ENCODE measurements around the gene SCN1A. TPM values are rescaled to one million over a fixed set of nuclear protein-coding genes. Genes with fewer than 3 reads are reported as not detected.

Gene SCN1A
- total RNA-seq, 1 donor from 2014 or later = not detected

- intact Hi-C loops (cut with micrococcal nuclease) = no loop called here
- peaks cover 3% of the 10 kb centered on the region for H3K9me3 Mint-ChIP-seq
- no peak overlapping the region for H3K4me3 Mint-ChIP-seq
- POLR2A ChIA-PET = no interaction called here
- ATAC-seq (ENCODE audit: low read depth) (no peak), DNase-seq (no peak)
- TF ChIP-seq, protein P1, sequence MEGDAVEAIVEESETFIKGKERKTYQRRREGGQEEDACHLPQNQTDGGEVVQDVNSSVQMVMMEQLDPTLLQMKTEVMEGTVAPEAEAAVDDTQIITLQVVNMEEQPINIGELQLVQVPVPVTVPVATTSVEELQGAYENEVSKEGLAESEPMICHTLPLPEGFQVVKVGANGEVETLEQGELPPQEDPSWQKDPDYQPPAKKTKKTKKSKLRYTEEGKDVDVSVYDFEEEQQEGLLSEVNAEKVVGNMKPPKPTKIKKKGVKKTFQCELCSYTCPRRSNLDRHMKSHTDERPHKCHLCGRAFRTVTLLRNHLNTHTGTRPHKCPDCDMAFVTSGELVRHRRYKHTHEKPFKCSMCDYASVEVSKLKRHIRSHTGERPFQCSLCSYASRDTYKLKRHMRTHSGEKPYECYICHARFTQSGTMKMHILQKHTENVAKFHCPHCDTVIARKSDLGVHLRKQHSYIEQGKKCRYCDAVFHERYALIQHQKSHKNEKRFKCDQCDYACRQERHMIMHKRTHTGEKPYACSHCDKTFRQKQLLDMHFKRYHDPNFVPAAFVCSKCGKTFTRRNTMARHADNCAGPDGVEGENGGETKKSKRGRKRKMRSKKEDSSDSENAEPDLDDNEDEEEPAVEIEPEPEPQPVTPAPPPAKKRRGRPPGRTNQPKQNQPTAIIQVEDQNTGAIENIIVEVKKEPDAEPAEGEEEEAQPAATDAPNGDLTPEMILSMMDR (IDR thresholded peaks at IDR 0.05) = no peak
- H3K4me1 Mint-ChIP-seq = no peaks in the 10 kb centered on the region
- H3K27ac Mint-ChIP-seq = no peak overlapping the region
- H3K27me3 Mint-ChIP-seq = no peaks in the 10 kb centered on the region
- CTCF ChIA-PET = no interaction called here
- no peaks in the 10 kb centered on the region for H3K36me3 Mint-ChIP-seq (ENCODE audit: low read depth)
Observed at GRCh38 chr2:166135849-166136258, 8.0 kb upstream of the SCN1A start.

GRCh38 chr2:166135152-166135848, 7.5 kb upstream of the SCN1A start:
- H3K27ac Mint-ChIP-seq = no peak overlapping the region
- ChIA-PET CTCF (no interaction called here), POLR2A (no interaction called here)

GRCh38 chr2:166134252-166135151, 6.7 kb upstream of the SCN1A start:
- no peaks in the 10 kb centered on the region for H3K36me3 Mint-ChIP-seq (ENCODE audit: low read depth)
- H3K27me3 Mint-ChIP-seq = peaks cover 6% of the 10 kb centered on the region
- ATAC-seq (ENCODE audit: low read depth) (no peak), DNase-seq (no peak)
- no peak overlapping the region for H3K4me3 Mint-ChIP-seq
- POLR2A ChIA-PET = no interaction called here
- peaks cover 1% of the 10 kb centered on the region for H3K9me3 Mint-ChIP-seq
- H3K4me1 Mint-ChIP-seq = no peaks in the 10 kb centered on the region
- CTCF ChIA-PET = no interaction called here
- intact Hi-C loops (cut with micrococcal nuclease) = no loop called here
- H3K27ac Mint-ChIP-seq = no peak overlapping the region
- TF ChIP-seq, protein P1 (IDR thresholded peaks at IDR 0.05) = no peak

More at GRCh38 chr2:166135152-166135848, 7.5 kb upstream of the SCN1A start:
- TF ChIP-seq, protein P1 (IDR thresholded peaks at IDR 0.05) = no peak
- H3K4me1 Mint-ChIP-seq = no peaks in the 10 kb centered on the region
- H3K27me3 Mint-ChIP-seq = peaks cover under 1% of the 10 kb centered on the region
- ATAC-seq (ENCODE audit: low read depth) (no peak), DNase-seq (no peak)
- intact Hi-C loops (cut with micrococcal nuclease) = no loop called here
- H3K9me3 Mint-ChIP-seq = peaks cover 3% of the 10 kb centered on the region
- no peak overlapping the region for H3K4me3 Mint-ChIP-seq
- H3K36me3 Mint-ChIP-seq (ENCODE audit: low read depth) = no peaks in the 10 kb centered on the region

- Mint-ChIP-seq H3K9me3 (no peaks in the 10 kb centered on the region), H3K27me3 (peaks cover 8% of the 10 kb centered on the region), H3K27ac (no peak overlapping the region), H3K36me3 (ENCODE audit: low read depth) (no peaks in the 10 kb centered on the region), H3K4me1 (no peaks in the 10 kb centered on the region), H3K4me3 (no peak overlapping the region)
- intact Hi-C loops (cut with micrococcal nuclease) = no loop called here
- TF ChIP-seq, protein P1 (IDR thresholded peaks at IDR 0.05) = no peak
- POLR2A ChIA-PET = no interaction called here
- CTCF ChIA-PET = no interaction called here
- DNase-seq (no peak), ATAC-seq (ENCODE audit: low read depth) (no peak)
Observed at GRCh38 chr2:166133653-166134052, 5.8 kb upstream of the SCN1A start.

- Mint-ChIP-seq H3K4me3 (no peak overlapping the region), H3K9me3 (no peaks in the 10 kb centered on the region), H3K36me3 (ENCODE audit: low read depth) (no peaks in the 10 kb centered on the region), H3K27ac (no peak overlapping the region), H3K4me1 (peaks cover 2% of the 10 kb centered on the region), H3K27me3 (peaks cover 13% of the 10 kb centered on the region)
- intact Hi-C loops (cut with micrococcal nuclease) = loop anchor here (1.0 to 5.0 kb wide), 4 partner anchors 174 to 1135 kb away; partner anchors contain the start of gene SCN2A
- CTCF ChIA-PET = interaction anchor here (0.6 to 2.2 kb wide), 9 partner anchors 11 to 1568 kb away, joined by 3 to 9 read pairs (median 3); partner anchors contain the start of gene TTC21B
- TF ChIP-seq, protein P1 (IDR thresholded peaks at IDR 0.05) = no peak
- POLR2A ChIA-PET = interaction anchor here (1.2 kb wide), 1 partner anchor 175 kb away, joined by 4 read pairs; the partner anchor contains the start of gene TTC21B
- ATAC-seq (ENCODE audit: low read depth) (no peak), DNase-seq (no peak)
Observed at GRCh38 chr2:166128156-166128505, 311 bp upstream of the SCN1A start.

Data from activated B cell treated with CpG ODN at 0.5 μM for 24 hours (primary cell).